GM19239 (cell line): ENCODE results near the gene AEBP2.

Source experiments
- DNase-seq: peaks from one replicate; pipeline ENCODE4 v3.0.0; 2011; ENCODE audit warnings: low spot score; ENCODE audit not compliant: insufficient read length
- FAIRE-seq: peaks from 2 replicates; lab custom pipeline; 2011; peaks lifted over from hg19 to GRCh38; lab: Jason Lieb, UNC

AEBP2 gene

DNA sequence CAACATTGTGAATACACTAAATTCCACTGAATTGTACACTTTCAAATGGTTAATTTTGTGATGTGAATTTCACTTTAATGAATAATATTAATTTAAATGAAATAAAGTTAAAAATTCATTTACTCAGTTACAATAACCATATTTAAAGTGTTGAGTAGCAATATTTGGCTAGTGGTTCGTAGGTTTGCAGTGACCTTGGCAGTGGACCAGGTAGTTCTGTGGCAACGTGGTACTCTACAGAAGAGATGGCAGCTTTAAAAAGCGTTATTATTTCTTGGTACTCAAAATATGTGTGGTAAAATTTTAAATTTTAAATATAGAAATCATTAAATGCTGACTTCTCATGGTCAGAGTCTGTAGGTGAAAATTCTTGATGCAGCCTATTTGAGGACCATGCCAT lies 51.6 kb downstream of the AEBP2 start:
- DNase-seq = no peak
- FAIRE-seq = no peak

DNA sequence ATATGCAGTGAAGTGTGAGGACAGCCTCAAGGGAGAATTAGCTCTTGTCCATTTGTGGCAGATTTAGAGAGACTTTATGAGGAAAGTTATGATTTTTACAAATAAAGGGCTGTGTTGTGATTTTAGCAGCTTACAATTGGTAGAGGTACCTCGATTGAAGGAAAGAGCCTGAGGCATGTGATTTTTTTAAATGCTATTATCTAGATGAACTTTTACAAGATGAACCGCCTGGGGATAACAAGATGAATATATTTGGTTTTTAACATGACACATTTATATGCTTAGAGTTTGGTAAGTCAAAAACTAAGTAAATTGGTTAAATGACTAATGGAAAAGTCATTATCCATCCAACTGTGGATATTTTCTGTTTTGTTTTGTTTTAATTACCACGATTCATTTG lies 52.6 kb downstream of the AEBP2 start:
- DNase-seq = no peak
- no peak for FAIRE-seq

DNA sequence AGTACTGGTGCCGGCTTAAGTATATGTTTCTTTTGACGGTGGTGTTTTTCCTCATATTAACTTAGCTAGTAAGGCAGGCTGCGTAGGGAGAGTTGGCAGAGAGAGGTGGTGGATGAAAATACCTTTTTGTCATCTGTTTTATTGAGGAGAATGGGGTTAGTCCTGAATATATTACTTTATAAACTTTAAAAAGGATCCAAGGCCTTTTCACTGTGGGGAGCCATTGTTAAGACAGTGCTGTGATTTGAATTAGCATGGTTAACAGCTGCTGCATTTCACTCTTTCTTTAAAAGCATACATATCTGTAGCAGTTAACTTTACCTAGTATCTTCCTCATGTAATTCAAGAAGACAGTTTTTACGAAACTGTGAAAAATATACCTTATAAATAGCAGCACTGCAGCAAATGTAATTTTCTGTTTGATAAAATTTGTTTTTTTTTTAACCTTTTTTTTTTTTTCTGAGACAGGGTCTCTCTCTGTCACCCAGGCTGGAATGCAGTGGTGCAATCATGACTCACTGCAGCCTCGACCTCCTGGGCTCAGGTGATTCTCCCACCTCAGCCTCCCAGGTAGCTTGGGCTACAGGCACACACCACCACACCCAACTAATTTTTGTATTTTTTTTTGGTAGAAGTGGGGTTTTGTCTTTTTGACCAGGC lies 57.1 kb downstream of the AEBP2 start:
- DNase-seq = no peak
- no peak for FAIRE-seq

DNA sequence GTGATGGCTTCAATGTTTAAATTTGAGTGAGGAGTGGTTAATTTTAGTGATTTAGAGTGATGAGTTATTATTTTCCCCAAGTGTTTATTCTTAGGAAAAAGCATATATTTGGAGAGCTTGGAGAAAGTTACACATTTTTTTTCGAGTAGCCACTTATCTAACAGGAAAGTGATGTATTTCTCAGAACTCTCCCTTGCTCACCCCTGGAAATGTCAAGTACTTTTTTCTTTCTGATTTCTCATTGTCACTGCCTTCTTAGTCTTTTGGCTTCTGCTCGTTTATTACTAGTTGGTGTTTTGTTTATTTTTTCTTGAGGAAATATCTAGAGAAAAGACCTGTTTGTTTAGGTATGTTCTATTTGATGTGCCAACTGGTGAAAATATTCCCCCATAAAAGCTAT lies 58.8 kb downstream of the AEBP2 start:
- peak; percentile 26 for FAIRE-seq
- DNase-seq = no peak

DNA sequence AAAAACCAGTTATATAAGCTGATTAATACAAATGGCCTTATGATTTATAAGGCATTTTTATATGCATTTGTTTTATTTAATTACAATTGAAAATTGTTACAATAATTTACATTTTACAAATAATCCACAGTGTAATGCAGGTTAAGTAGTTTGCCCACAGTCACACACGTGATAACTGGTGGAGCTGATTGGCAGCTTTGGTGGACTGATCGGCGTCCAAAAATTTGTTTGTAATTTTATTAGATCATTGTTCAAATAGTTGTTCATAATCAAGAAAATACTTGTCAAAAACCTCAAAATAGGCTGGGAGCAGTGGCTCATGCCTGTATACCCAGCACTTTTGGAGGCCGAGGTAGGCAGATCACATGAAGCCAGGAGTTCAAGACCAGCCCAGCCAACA lies 59.7 kb downstream of the AEBP2 start:
- DNase-seq (no peak), FAIRE-seq (no peak)

DNA sequence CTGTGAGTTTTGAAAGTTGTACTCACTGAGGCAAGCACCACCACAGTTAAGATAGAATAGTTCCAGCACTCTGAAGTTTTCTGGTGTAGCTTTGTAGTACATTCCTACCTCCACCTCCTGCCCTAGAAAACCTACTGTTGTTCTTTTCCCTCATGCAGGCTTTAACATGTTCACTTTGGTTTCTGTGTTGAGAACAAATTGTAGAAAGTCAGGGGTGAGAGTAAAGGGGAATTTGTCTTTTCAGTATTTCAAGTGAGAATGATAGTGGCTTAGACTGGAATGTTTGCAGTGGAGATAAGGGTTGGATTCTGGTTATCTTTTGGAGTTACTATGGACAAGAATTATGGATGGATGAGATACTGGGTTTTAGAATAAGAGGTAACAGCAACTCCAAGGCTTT lies 67.2 kb downstream of the AEBP2 start:
- FAIRE-seq (no peak), DNase-seq (no peak)

DNA sequence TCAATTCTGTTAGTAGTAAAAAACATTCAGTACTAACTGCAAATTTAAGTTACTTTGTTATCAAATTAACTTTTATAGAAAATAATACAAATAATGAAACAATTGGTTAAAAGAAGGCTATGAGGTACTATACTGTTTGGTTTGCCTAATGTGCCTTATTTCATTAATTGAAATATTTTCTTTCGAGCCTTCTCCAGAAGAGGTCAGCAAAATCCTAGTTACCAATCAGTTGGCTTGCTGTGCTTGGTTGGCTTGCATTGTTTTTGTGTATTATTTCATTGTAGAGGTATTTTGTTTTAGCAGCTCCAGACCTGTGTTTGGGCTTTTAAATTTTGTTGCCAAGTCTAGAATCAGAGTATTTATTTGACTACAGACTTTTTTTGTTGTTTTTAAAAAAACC lies 68.5 kb downstream of the AEBP2 start:
- FAIRE-seq (no peak), DNase-seq (no peak)

DNA sequence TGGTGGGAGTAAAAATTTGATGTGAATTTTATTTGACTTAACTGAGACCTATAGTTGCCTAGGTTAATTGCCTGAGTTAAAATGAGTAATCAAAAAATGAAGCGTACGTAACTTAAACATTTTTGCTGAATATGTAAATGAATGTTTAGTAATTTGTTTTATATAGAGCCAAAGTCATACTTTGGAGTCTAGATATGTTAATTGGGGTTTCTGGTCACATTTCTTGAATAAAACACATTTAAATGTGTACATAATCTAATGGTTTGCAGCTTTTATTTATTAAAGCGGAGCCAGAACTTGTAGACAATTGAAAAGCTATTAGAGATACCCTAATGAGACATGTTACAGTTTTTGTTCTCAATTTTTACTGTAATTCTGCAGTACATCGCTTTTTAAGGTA lies 71.2 kb downstream of the AEBP2 start:
- DNase-seq (no peak), FAIRE-seq (no peak)

DNA sequence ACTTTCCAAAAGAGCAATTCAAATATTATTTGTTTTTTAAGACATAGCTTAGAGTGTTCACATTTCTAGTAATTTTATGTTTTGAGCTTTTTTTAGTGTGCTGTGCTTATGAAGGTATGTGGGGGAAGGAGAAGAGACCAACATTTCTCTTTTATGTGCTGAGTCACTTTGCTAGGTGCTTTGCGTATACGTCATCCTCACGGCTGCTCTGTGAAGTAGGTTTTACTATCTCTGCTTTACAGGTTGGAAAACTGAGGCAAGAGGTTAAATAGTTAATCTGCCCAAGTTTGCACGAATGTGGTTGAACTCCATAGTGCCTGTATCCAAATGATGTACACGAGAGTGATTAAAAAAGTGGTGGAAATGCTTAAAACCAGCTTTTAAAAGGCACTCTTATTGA lies 75.9 kb downstream of the AEBP2 start:
- FAIRE-seq = no peak
- DNase-seq = no peak

DNA sequence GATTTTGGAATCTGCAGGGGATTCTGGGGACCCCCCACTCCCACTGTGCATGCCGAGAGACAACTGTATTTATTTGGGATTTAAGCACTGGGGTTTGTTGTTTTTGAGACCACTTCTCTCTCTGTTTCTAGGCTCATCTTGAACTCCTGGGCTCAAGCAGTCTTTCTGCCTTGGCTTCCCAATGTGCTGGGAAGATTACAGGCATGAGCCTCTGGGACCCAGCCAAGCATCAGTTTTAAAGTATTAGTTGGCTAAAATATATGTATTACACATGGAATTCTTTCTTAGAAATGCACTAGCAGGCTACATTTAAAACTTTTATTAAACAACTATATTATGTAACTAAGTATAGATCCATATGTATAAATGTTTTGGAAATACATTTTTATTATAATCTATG lies 78.3 kb downstream of the AEBP2 start:
- no peak for DNase-seq
- FAIRE-seq = no peak

DNA sequence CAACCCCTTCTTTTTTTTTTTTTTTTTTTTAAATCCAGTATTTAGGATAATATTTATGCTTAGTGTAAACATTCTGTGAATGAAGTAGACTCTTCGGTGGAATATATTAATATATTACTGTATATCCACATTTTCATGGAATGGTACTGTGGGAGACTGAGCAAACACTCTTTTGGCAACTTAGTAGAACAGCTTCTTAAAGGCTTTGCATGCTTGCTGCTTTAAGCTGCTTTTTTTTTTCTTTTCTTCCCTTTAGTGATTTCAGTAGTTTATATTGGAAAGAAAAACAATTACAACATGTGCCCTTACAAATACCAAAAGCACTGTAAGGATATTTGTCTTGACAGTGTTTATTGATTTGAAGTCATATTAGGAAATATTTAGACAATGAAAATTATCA lies 78.9 kb downstream of the AEBP2 start:
- no peak for FAIRE-seq
- DNase-seq = no peak

DNA sequence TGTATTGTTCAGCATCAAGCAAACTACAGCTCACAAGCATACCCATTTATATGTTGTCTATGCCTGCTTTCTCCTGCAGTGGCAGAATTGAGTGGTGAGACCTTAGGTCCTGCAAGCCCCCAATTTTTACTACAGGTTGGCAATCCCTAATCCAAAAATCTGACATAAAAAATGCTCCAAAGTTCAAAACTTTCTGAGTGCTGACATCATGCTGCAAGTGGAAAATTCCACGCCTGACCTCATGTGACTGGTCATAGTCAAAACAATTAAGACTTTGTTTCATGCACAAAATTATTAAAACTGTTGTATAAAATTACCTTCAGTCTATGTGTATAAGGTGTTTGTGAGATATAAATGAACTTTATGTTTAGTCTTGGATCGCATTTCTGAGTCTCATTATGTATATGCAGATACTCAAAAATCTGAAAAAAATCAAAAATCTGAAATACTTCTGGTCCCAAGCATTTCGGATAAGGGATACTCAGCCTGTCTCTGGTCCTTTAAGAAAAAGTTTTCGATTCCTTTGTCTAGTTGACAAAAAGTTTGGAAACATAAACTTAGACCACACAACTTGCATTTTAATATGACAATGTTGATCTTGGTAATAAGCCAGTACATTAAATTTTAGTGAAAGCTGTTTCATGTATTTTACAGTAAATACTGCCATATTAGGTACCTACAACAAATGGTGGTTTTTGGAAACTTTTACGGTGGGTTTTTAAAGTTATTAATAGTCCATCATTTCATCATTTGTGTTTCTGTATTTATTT lies 81.5 kb downstream of the AEBP2 start:
- DNase-seq (no peak), FAIRE-seq (no peak)

DNA sequence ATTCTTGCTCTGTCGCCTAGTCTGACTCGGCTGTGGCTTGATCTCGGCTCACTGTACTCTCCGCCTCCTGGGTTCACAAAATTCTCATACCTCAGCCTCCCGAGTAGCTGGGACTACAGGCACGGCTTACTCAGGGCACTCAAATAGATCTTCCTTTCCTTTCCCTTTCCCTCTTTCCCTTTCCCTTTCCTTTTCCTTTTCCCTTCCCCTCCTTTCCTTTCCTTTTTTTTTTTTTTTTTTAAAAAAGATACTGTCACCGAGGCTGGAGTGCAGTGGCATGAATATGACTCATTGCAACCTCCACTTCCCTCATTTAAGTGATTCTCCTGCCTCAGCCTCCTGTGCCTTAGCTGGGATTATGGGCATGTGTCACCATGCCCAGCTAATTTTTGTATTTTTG lies 86.0 kb downstream of the AEBP2 start:
- FAIRE-seq = no peak
- no peak for DNase-seq

DNA sequence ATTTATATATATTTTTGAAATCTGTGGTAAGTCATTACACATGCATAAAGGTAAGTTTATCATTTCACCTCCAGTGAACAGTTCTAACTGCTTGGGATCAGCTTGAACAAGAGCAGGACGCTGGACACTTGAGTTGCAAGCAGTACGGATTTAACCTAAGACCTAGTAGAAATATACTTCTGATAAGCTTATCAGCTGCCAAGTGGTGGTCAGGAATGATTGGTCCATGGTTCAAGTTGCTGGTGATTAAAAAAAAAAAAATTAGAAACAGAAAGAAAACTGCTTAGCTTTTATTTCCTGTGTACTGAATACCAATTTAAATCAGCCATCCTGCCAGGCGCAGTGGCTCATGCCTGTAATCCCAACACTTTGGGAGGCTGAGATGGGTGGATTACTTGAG lies 88.6 kb downstream of the AEBP2 start:
- FAIRE-seq = no peak
- DNase-seq = no peak

DNA sequence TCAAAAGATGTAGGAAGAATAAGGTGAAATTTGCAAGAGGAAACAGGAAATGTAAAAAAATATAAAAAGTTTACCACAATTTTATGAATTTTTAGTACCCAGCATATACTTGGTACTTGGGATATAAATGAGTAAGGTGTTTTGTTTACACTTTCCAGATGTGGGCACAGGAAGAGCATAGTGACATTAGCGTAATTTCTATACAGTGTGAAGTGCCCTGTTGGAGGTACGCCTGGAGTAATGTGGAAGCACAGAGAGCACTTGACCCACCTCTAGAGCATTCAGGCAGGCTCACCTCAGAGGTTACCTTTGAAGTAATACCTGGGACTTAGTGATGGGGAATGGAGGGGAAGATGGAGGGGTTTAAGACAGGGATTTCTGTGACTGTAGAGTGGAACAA lies 89.5 kb downstream of the AEBP2 start:
- FAIRE-seq (no peak), DNase-seq (no peak)

DNA sequence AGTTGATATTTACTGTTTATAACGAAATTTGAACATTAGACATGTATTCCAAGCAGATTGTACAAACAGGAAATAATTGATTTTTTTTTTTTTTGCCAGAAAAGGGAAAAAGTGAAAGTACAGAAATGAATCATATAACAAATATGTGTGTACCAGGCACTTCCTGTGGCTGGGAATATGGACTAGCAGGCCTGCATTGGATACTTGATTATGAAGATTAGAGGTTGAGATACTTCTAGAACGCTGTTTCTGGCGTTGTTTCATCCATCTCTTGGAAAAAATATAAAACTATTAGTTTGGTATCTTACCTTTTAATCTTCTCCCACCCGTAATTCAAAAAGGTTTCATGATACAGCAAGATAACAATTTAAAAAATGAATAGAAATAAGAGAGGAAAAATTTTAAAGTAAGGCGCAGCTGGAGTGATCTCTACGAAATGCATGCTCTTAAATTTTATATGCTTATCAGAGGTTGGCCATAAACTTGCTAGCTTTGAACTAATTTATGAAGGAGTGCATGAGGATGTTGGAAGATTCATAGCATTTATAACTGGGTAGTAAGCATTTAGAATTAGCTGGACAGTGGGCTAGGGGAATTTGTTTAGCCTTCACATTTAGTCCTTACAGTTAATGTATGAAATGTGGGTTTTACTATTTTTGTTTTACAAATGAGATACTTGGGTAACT lies 90.8 kb downstream of the AEBP2 start:
- DNase-seq (no peak), FAIRE-seq (no peak)

DNA sequence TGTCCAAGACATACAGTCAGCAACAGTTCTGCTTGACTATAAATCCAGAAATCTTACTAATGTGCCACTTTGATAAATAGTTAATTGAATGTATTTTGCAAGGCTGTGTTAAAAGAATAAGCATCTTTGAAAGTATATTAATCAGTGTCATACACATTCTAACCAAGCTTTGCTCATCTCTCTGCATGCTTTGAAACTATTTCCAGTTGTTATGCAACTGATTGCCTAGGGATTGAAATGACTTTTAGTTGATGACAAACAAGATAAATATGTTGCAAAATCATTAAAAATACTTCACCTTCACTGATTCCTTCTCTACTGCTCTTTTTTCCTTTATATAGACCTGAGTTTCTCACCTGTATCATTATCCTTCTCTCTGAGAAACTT lies 91.3 kb downstream of the AEBP2 start:
- DNase-seq (no peak), FAIRE-seq (no peak)

DNA sequence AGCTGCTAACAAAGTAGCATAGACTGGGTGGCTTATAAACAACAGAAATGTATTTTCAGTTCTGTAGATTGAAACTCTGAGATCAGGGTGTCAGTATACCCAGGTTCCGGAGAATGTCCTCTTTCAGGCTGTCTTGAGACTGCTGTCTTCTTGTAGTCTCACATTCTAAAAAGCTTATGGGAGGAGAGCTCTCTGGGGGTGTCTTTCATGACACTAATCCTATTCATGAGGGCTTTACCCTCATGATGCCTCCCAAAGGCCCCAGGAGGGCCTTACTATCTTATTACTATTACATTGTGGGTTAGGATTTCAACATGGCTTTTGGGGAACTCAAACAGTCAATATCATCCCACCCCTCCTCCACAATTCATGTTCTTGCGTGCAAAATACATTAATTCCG lies 94.3 kb downstream of the AEBP2 start:
- no peak for FAIRE-seq
- DNase-seq = no peak

DNA sequence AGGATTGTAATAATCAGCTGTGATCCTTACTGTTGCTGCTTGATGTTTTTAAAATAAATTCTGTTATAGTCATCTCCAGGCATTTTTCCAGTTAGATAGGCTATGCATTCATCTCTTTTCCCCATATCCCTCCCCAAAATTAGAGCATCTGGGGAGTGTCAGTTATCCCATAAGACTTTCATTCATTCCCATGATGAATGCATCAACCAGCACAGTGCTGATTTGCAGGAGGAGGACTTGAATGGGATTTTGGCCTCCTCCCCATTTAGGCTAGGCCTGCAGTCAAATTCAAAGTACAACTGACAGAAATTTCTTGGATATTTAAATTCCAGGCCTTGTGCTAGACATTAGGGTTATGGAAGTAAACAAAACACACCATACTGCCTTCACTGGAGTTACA lies 99.8 kb downstream of the AEBP2 start:
- no peak for FAIRE-seq
- no peak for DNase-seq

DNA sequence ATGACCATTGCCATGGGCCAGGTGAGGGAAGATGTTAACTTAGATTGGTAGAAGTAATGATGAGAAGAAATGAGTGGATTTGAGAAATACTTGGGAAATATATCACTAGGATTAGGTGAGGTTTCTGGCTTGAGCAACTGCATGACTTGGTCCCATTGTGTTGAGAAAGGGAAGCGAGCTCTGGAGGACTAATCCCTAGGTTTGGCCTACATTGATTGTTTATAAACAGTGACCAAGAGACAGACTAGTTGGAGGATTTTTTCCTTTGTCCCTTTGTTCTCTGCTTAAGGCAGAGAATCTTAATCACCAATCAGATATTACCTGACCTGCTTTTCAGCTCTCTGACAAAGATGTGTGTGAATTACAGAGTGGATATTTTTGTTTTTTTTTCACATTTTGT lies 100.5 kb downstream of the AEBP2 start:
- FAIRE-seq (no peak), DNase-seq (no peak)

DNA sequence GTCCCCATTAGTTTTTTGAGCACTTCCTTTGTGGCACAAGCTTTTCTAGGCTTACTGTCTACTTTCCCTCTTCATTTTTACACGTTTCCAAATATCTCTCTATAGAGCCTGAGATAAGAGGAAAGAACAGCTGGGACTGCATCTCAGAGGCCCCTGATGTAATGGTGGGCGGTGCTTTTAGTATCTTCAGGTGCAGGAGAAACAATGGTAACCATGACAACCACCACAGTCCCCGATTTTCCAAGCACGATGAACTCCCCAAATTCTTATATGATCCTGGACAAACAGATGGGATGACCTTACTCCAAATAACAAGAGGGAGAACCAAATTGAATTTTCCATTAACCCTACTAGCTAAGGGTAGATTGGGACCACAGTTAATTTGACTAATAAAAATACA lies 103.3 kb downstream of the AEBP2 start:
- no peak for FAIRE-seq
- no peak for DNase-seq

DNA sequence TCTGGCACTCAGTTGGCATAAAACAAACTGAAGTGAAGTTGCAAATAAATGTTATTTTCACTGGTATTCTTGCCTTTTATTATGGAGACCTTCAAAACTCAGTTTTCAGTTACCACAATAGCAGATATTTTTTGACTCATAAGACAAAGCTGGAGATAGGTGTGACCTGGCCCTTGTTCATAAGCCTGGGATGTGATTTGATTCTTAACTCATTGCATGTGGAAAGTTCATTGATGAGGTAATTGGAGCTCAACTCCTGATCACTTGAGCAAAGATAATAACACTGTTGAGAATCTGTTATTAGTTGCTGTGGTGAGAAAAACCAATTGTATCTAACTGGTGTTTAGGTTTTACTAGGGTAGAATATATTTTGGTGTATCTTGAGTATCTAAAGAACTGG lies 105.1 kb downstream of the AEBP2 start:
- no peak for FAIRE-seq
- DNase-seq = no peak
